ENCODE results near the gene KRT33A. TPM values are rescaled to one million over a fixed set of nuclear protein-coding genes. Genes with fewer than 3 reads are reported as not detected.

Gene KRT33A
- total and polyA plus RNA-seq, 2 experiments from 2014 or later = not detected

- Histone ChIP-seq H4K20me1 (ENCODE audit: insufficient read depth, poor library complexity, severe bottlenecking) (no peaks in the 10 kb centered on the region), H2AFZ (no peak overlapping the region), H3K79me2 (no peaks in the 10 kb centered on the region), H3K9me2 (replicated peaks; ENCODE audit: insufficient read depth) (no peaks in the 10 kb centered on the region), H3K4me2 (no peak overlapping the region), H3K36me3 (replicated peaks; ENCODE audit: insufficient read depth, low read depth) (no peaks in the 10 kb centered on the region), H3K27me3 (no peaks in the 10 kb centered on the region), H3K27ac (no peak overlapping the region), H3K4me3 (no peak overlapping the region), H3K4me1 (ENCODE audit: insufficient read depth) (no peaks in the 10 kb centered on the region), H3K9me3 (ENCODE audit: low read depth) (no peaks in the 10 kb centered on the region)
- WGBS (ENCODE audit: low lambda C conversion rate, missing lambda C conversion rate) = 94% methylated on average over 3 of the region's 3 CpGs
- no peak for DNase-seq (ENCODE audit: low spot score)
- no peak for TF ChIP-seq EZH2phosphoT487 (IDR thresholded peaks at IDR 0.05; ENCODE audit: low read depth, severe bottlenecking, unreplicated experiment)
Observed at GRCh38 chr17:41333836-41334235, 16.8 kb downstream of the KRT33A start.

GRCh38 chr17:41333098-41333497 is 17.5 kb downstream of the KRT33A start:
- DNase-seq (ENCODE audit: low spot score) = no peak
- Histone ChIP-seq H3K9me2 (replicated peaks; ENCODE audit: insufficient read depth) (no peaks in the 10 kb centered on the region), H4K20me1 (ENCODE audit: insufficient read depth, poor library complexity, severe bottlenecking) (no peaks in the 10 kb centered on the region), H3K4me2 (no peak overlapping the region), H3K36me3 (replicated peaks; ENCODE audit: insufficient read depth, low read depth) (no peaks in the 10 kb centered on the region), H3K27ac (no peak overlapping the region), H3K27me3 (no peaks in the 10 kb centered on the region), H2AFZ (no peak overlapping the region), H3K79me2 (no peaks in the 10 kb centered on the region), H3K9me3 (ENCODE audit: low read depth) (no peaks in the 10 kb centered on the region), H3K4me3 (no peak overlapping the region), H3K4me1 (ENCODE audit: insufficient read depth) (no peaks in the 10 kb centered on the region)
- WGBS (ENCODE audit: low lambda C conversion rate, missing lambda C conversion rate) = 88% methylated on average over 5 of the region's 5 CpGs
- TF ChIP-seq EZH2phosphoT487 (IDR thresholded peaks at IDR 0.05; ENCODE audit: low read depth, severe bottlenecking, unreplicated experiment) = no peak
- no peak for TF ChIP-seq EZH2 (IDR thresholded peaks at IDR 0.05; ENCODE audit: borderline replicate concordance)
- TF ChIP-seq, protein P1, sequence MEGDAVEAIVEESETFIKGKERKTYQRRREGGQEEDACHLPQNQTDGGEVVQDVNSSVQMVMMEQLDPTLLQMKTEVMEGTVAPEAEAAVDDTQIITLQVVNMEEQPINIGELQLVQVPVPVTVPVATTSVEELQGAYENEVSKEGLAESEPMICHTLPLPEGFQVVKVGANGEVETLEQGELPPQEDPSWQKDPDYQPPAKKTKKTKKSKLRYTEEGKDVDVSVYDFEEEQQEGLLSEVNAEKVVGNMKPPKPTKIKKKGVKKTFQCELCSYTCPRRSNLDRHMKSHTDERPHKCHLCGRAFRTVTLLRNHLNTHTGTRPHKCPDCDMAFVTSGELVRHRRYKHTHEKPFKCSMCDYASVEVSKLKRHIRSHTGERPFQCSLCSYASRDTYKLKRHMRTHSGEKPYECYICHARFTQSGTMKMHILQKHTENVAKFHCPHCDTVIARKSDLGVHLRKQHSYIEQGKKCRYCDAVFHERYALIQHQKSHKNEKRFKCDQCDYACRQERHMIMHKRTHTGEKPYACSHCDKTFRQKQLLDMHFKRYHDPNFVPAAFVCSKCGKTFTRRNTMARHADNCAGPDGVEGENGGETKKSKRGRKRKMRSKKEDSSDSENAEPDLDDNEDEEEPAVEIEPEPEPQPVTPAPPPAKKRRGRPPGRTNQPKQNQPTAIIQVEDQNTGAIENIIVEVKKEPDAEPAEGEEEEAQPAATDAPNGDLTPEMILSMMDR (IDR thresholded peaks at IDR 0.05; ENCODE audit: poor library complexity) = no peak

DNA sequence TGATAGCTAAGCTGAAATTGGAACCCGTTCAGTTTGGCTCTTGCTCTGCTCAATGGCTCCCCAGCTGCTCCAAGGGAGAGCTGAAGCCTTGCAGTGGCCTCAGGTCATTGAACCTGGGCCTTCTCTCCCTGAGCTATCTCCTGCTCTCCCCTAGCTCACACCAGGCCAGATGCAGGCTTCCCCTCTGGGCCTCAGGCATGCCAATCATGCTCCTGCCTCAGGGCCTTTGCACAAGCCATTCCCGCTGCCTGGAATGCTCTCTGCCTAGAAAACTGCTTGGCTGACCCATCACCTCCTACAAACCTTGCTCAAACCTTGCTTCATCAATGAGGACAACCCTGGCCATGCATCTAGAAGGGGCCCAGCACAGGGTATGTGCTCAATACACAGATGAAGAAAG is 18.4 kb downstream of the KRT33A start:
- Histone ChIP-seq H3K4me2 (no peak overlapping the region), H3K27ac (no peak overlapping the region), H3K36me3 (replicated peaks; ENCODE audit: insufficient read depth, low read depth) (no peaks in the 10 kb centered on the region), H3K79me2 (no peaks in the 10 kb centered on the region), H3K27me3 (no peaks in the 10 kb centered on the region), H3K9me2 (replicated peaks; ENCODE audit: insufficient read depth) (no peaks in the 10 kb centered on the region), H3K4me1 (ENCODE audit: insufficient read depth) (no peaks in the 10 kb centered on the region), H2AFZ (no peak overlapping the region), H3K9me3 (ENCODE audit: low read depth) (no peaks in the 10 kb centered on the region), H4K20me1 (ENCODE audit: insufficient read depth, poor library complexity, severe bottlenecking) (no peaks in the 10 kb centered on the region), H3K4me3 (no peak overlapping the region)
- WGBS (ENCODE audit: low lambda C conversion rate, missing lambda C conversion rate) = 93% methylated on average over 2 of the region's 2 CpGs
- no peak for DNase-seq (ENCODE audit: low spot score)
- TF ChIP-seq EZH2phosphoT487 (IDR thresholded peaks at IDR 0.05; ENCODE audit: low read depth, severe bottlenecking, unreplicated experiment) (no peak), EZH2 (IDR thresholded peaks at IDR 0.05; ENCODE audit: borderline replicate concordance) (no peak)
- TF ChIP-seq, protein P1 (IDR thresholded peaks at IDR 0.05; ENCODE audit: poor library complexity) = no peak

DNA sequence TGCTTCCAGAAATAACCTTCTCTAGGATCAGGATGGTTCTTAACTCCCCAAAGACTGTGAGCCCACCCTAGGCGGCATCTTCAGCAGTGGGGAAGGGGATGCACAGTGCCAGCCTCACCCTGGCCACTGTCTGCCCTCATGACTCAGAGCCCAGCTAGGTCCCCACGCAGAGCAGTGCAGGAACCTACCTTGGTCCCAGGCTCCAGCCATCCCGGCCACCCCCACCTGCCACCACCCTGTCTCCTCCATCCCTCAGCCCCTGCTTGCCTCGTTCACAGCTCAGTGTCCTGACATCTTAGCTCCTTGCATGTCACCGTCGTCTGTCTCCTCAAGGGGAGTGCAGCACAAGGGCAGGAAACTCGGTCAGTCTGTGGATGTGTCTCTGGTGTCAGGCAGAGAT is 19.0 kb downstream of the KRT33A start:
- Histone ChIP-seq H3K27me3 (no peaks in the 10 kb centered on the region), H3K4me1 (ENCODE audit: insufficient read depth) (no peaks in the 10 kb centered on the region)
- 85% methylated on average over 6 of the region's 7 CpGs for WGBS (ENCODE audit: low lambda C conversion rate, missing lambda C conversion rate)

More for the DNA sequence above, 19.0 kb downstream of the KRT33A start:
- Histone ChIP-seq H3K27ac (no peak overlapping the region), H3K9me2 (replicated peaks; ENCODE audit: insufficient read depth) (no peaks in the 10 kb centered on the region), H3K4me3 (no peak overlapping the region), H3K4me2 (no peak overlapping the region), H3K36me3 (replicated peaks; ENCODE audit: insufficient read depth, low read depth) (no peaks in the 10 kb centered on the region), H3K79me2 (no peaks in the 10 kb centered on the region), H3K9me3 (ENCODE audit: low read depth) (no peaks in the 10 kb centered on the region), H4K20me1 (ENCODE audit: insufficient read depth, poor library complexity, severe bottlenecking) (no peaks in the 10 kb centered on the region), H2AFZ (no peak overlapping the region)
- no peak for DNase-seq (ENCODE audit: low spot score)
- no peak for TF ChIP-seq EZH2phosphoT487 (IDR thresholded peaks at IDR 0.05; ENCODE audit: low read depth, severe bottlenecking, unreplicated experiment)
- TF ChIP-seq EZH2 (IDR thresholded peaks at IDR 0.05; ENCODE audit: borderline replicate concordance) = no peak
- TF ChIP-seq, protein P1 (IDR thresholded peaks at IDR 0.05; ENCODE audit: poor library complexity) = no peak
